Adipocyte (in vitro differentiated cells): ENCODE measurements around the gene SFXN1.
"Not testable (repeated sequence)": the region's sequence is repeated elsewhere in the genome, so short reads cannot be mapped to it uniquely, and the experiment has no call there.

Source experiments
- DNase-seq: peaks from one replicate; pipeline ENCODE4 v3.0.0-alpha.2; 2015; ENCODE audit warnings: low read depth
- H3K27me3 ChIP-seq: replicated peaks from 2 replicates; pipeline ENCODE4 v1.7.0; 2013; ENCODE audit warnings: mild to moderate bottlenecking, low read length, moderate library complexity; ENCODE audit not compliant: control insufficient read depth, insufficient read depth
- H3K36me3 ChIP-seq: 2 replicates; pipeline ENCODE4 v1.7.0; 2013; ENCODE audit warnings: low read length, mild to moderate bottlenecking, moderate library complexity; ENCODE audit not compliant: control insufficient read depth, insufficient read depth, severe bottlenecking
- H3K4me1 ChIP-seq: 2 replicates; pipeline ENCODE4 v1.7.0; 2013; ENCODE audit warnings: mild to moderate bottlenecking, low read length, moderate library complexity; ENCODE audit not compliant: control insufficient read depth, insufficient read depth
- H3K4me3 ChIP-seq: 2 replicates; pipeline ENCODE4 v1.7.0; 2013; ENCODE audit warnings: mild to moderate bottlenecking, low read length, moderate library complexity
- H3K9ac ChIP-seq: 2 replicates; pipeline ENCODE4 v1.7.0; 2013; ENCODE audit warnings: mild to moderate bottlenecking, low read length, moderate library complexity
- H3K9me3 ChIP-seq: 2 replicates; pipeline ENCODE4 v1.7.0; 2013; ENCODE audit warnings: mild to moderate bottlenecking, low read length, moderate library complexity; ENCODE audit not compliant: control insufficient read depth

SFXN1 gene

DNA sequence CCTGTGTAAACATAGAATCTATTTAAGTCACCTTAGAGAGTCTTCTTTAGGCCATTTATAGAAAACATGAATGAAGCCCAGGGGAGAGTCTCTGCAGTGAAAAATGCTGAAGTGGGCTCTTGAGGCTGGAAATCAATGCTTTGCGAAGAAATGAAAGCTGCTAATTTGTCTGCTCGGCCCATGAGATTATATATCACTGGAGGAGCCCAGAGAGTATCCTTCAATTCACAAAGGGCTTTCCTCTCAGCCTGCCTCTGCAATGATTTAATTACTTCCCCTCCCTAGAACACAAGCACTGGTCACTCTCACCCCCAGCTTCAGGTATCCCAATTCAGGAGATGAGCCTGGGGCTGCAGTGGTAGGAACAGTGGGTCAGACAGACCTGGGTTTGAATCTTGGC is 26.2 kb upstream of the SFXN1 start:
- Histone ChIP-seq H3K4me3 (no peak overlapping the region), H3K27me3 (peaks cover 81% of the 10 kb centered on the region), H3K4me1 (no peaks in the 10 kb centered on the region)

DNA sequence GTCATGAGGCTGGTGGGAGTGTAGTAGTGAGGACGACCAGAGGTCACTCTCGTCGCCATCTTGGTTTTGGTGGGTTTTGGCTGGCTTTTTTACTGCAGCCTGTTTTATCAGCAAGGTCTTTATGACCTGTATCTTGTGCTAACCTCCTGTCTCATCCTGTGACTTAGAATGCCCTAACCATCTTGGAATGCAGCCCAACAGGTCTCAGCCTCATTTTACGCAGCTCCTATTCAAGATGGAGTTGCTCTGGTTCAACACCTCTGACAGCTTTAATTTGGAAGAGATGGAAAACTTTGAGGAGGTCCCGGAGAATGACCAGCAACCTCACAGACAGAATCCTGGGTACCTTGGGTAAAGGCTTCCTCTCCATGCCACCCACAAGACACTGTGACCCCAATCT is 24.0 kb upstream of the SFXN1 start:
- H3K4me3 ChIP-seq, H3K9me3 ChIP-seq, H3K36me3 ChIP-seq, H3K4me1 ChIP-seq, DNase-seq, H3K9ac ChIP-seq: not testable (repeated sequence)
- H3K27me3 ChIP-seq: peaks cover 79% of the 10 kb centered on the region

More for the DNA sequence above, 26.2 kb upstream of the SFXN1 start:
- H3K9ac ChIP-seq: no peak overlapping the region
- no peaks in the 10 kb centered on the region for H3K36me3 ChIP-seq
- no peaks in the 10 kb centered on the region for H3K9me3 ChIP-seq
- no peak for DNase-seq

DNA sequence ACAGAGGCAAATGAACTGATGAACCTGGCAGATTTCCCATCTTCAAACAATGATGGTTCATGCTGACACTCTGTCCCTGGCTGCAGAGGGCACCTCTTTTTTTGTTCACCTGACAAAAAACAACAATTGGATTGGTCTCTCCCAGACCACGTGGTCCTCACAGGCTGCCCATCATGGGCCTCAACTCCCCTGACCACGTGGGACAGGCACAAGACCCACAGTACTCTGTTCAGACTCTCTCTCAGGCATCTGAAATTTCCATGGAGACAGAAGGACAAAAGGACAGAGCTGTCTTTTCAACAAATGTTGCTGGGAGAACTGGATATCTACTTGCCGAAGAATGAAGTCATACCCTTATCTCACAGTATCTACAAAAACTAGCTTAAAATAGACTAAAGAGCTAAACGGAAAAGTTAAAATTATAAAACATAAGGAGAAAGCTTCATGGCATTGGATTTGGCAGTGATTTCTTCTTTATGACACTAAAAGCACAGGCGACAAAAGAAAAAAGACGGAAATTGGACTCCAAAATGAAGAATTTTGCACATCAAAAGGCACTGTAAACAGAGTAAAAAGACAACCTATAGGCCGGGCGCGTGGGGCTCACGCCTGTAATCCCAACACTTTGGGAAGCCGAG is 22.1 kb upstream of the SFXN1 start:
- Histone ChIP-seq H3K4me1 (no peaks in the 10 kb centered on the region), H3K36me3 (no peaks in the 10 kb centered on the region), H3K9me3 (no peaks in the 10 kb centered on the region), H3K4me3 (no peak overlapping the region), H3K9ac (no peak overlapping the region), H3K27me3 (peaks cover 70% of the 10 kb centered on the region)
- DNase-seq: no peak

DNA sequence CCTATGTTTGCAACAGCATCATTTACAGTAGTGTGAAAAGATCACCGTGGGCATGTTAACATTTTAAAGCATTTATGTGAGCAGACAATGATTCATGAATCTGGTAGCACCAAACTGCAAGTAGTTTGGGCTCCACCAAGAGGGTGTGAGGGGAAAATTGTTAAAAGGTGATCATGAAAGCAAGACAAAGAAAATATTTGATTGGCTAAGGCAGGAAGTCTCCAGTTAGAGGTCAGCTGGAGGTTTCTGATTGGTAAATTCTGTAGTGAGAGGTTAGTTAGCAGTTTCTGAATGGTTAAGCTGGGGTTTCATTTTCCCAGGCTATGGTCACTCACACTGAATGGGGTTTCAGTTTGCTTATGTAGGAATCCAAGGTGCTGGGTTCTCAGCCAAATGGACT is 20.9 kb upstream of the SFXN1 start:
- no peak for DNase-seq
- Histone ChIP-seq H3K9me3 (no peaks in the 10 kb centered on the region), H3K4me1 (no peaks in the 10 kb centered on the region), H3K36me3 (no peaks in the 10 kb centered on the region), H3K4me3 (no peak overlapping the region), H3K9ac (no peak overlapping the region), H3K27me3 (peaks cover 58% of the 10 kb centered on the region)

DNA sequence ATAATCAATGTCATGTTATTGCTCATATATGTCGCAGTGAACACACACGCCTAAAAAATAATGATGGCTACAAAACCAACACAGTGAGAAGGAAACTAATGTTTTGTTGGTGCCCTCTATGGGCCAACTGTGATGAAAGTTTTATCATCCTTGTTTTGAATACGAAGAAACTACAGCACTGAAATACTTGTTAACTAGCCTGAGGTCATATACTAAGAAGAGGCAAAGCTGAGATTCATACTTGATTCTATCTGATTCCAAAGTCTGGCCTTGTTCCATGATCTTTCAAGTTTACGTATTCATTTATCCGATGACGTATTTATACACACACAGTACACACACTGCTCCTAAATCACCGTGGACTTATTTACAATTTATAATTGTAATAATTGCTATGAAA is 18.2 kb upstream of the SFXN1 start:
- H3K4me3 ChIP-seq: no peak overlapping the region
- H3K36me3 ChIP-seq: no peaks in the 10 kb centered on the region
- no peaks in the 10 kb centered on the region for H3K4me1 ChIP-seq
- H3K9me3 ChIP-seq: no peaks in the 10 kb centered on the region
- H3K9ac ChIP-seq: no peak overlapping the region
- H3K27me3 ChIP-seq: peaks cover 38% of the 10 kb centered on the region
- peak; percentile 51 for DNase-seq

DNA sequence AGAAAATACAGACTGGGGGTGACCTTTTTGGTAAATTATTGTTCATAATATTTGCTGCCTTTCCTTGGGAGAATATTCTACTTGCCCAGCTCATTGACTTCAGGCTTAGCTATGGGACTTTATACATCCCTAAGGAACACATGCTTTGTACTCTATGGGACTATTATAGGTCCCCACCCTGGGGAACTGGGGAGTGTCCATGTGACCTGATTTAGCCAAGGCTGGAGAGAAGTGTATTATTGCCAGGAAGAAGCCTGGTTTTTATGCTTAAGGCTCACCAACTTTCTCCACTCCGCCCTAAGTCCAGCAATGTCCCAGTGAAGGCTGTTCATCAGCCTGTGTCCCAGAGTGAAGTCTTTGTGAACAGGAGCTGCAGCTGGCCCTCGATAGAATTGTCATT is 17.8 kb upstream of the SFXN1 start:
- Histone ChIP-seq H3K4me1 (no peaks in the 10 kb centered on the region), H3K36me3 (no peaks in the 10 kb centered on the region), H3K9me3 (no peaks in the 10 kb centered on the region), H3K27me3 (peaks cover 35% of the 10 kb centered on the region), H3K4me3 (no peak overlapping the region), H3K9ac (no peak overlapping the region)
- no peak for DNase-seq

DNA sequence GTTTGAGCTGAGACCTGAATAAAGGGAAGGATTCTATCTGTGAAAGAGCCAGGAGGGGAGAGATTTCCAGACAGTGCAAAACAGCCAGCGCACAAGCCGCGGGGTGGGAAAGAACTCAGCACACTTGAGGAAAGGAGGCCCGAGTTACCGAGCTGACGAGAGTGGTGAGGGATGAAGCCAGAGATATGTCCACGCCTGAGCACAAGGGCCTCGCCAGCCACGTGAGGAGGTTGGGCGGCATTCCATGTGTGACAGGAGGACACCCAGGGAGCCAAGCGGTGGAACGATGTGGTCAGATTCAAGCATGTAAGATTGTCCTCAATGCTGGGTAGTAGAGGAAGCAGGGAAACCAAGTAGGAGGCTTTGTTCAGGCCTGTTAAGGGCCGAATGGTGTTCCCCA is 17.0 kb upstream of the SFXN1 start:
- H3K27me3 ChIP-seq: peaks cover 28% of the 10 kb centered on the region
- no peak for DNase-seq
- peaks cover 5% of the 10 kb centered on the region for H3K4me1 ChIP-seq
- H3K9me3 ChIP-seq: no peaks in the 10 kb centered on the region
- no peak overlapping the region for H3K9ac ChIP-seq
- H3K36me3 ChIP-seq: no peaks in the 10 kb centered on the region
- no peak overlapping the region for H3K4me3 ChIP-seq

DNA sequence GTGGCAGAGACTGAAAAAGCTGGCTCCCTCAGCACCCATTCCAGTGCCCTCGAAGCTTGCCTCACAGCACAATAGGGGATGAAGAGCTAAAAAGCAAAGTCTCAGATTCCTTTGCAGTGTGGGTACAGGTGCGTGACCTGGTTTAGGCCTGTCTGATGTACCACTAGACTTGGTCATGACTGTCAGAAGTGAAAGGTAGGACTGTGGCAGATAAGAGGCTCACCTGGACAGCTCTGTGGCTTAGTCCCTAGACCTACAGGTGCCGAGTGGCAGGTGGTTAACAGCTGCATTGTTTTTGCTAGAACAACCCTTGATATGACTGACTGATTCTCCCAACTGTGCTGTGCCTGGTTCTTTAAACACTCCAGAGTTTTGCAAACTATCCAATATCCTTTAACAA is 14.7 kb upstream of the SFXN1 start:
- H3K4me3 ChIP-seq: no peak overlapping the region
- no peaks in the 10 kb centered on the region for H3K9me3 ChIP-seq
- H3K36me3 ChIP-seq: no peaks in the 10 kb centered on the region
- DNase-seq: no peak
- peaks cover 24% of the 10 kb centered on the region for H3K4me1 ChIP-seq
- peaks cover 14% of the 10 kb centered on the region for H3K27me3 ChIP-seq
- H3K9ac ChIP-seq: no peak overlapping the region

DNA sequence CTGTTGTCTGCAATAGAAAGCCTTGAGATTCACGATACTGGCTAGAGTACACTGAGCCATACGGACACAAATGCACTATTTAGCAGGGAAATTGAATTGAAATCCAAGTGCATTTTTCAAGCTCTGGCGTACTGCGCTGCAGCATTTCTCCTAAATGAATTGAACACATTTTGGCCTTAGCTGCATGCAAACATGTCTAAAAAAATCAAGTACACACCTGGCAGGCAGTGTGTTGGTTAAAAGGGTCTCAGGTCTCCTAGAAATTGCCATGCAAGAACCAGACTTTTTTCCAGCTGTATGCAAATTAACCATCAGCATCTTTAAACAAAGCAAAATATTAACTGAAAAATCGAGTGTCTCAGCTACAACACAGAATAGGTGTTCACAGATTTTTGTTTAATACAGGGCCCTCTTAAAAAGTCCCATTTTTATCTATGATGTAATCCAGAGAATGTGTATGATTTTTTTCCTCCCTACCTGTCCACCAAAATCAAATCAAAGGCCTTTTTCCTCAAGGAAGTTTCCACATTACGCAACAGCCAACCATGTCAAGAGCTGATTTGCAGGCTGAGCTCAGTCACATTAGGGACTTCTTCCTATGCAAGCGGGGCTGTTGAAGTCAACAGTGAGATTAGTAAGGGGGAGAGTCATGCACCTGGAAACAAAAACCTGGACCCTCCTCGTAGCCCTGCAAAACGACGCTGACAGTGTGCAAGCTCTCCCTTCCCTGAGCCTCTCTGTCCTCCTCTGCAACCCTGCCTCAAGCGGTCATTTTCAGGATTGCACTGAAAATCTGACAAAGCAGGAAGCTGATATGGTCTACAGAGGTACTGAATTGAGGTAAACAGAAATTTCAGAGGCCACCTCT is 14.1 kb upstream of the SFXN1 start:
- H3K9me3 ChIP-seq: no peaks in the 10 kb centered on the region
- peaks cover 24% of the 10 kb centered on the region for H3K4me1 ChIP-seq
- H3K36me3 ChIP-seq: no peaks in the 10 kb centered on the region
- DNase-seq: peak; percentile 64
- no peak overlapping the region for H3K9ac ChIP-seq
- H3K4me3 ChIP-seq: no peak overlapping the region
- peaks cover 8% of the 10 kb centered on the region for H3K27me3 ChIP-seq

DNA sequence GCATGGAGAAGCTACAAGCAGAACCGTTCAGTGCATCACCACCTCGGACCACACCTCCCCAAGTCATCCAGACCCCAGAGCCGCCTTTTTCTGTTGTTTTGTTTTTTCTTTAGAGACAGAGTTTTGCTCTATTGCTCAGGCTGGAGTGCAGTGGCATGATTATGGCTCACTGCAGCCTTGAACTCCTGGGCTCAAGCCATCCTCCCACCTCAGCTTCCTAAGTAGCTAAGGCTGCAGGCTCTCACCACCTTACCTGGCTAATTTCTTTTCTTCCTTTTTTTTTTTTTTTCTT is 13.5 kb upstream of the SFXN1 start:
- Histone ChIP-seq H3K9me3 (no peaks in the 10 kb centered on the region), H3K9ac (no peak overlapping the region), H3K4me1 (peaks cover 24% of the 10 kb centered on the region), H3K4me3 (no peak overlapping the region), H3K27me3 (peaks cover 6% of the 10 kb centered on the region), H3K36me3 (no peaks in the 10 kb centered on the region)
- no peak for DNase-seq

DNA sequence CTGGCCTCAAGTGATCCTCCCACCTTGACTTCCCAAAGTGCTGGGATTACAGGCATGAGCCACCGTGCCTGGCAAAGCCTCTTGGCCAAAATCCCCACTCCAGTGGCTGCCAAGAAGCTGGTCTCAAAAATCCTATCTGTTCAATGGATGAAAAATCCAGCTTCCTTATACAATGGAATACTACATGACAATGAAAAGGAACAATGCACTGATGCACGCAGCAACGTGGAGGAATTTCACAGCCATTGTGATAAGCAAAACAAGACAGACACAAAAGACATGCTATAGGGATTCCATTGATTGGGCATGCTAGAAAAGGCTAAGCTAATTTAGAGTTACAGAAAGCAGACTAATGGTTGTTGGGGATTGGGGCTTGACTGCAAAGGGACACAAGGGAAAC is 13.1 kb upstream of the SFXN1 start:
- DNase-seq: no peak
- Histone ChIP-seq H3K27me3 (peaks cover 6% of the 10 kb centered on the region), H3K36me3 (no peaks in the 10 kb centered on the region), H3K4me1 (peaks cover 24% of the 10 kb centered on the region), H3K4me3 (no peak overlapping the region), H3K9ac (no peak overlapping the region), H3K9me3 (no peaks in the 10 kb centered on the region)
